Heart right ventricle (tissue), 16 donors: ENCODE results near the gene ADAM10. TPM values are rescaled to one million over a fixed set of nuclear protein-coding genes. Genes with fewer than 3 reads are reported as not detected.

Experiments used
- ATAC-seq, 8 donors: fragments of 200-7000 bp; cut with Tn5 transposase; one replicate each; pipeline ENCODE4 v1.9.1; 2020; ENCODE audit warnings: mild to moderate bottlenecking in 8 of 8, moderate library complexity in 8 of 8, moderate number of reproducible peaks in 1 of 8
- DNase-seq, 2 donors: peaks; one replicate each; pipeline ENCODE4 v3.0.0-alpha.2; 2020
- H3K27ac ChIP-seq, 10 donors: fragments of 200-600 bp; sonication (generic) in 2 of 10; one replicate each; pipeline versions ENCODE4 v1.5.0 to v1.8.0; 2020 to 2022; ENCODE audit warnings: mild to moderate bottlenecking in 3 of 10
- H3K27me3 ChIP-seq, 7 donors: fragments of 200-600 bp; one replicate each; pipeline ENCODE4 v1.8.0; 2021 to 2022; ENCODE audit warnings: mild to moderate bottlenecking in 2 of 7
- H3K36me3 ChIP-seq, 9 donors: fragments of 200-600 bp; sonication (generic) in 1 of 9; one replicate each; pipeline versions ENCODE4 v1.5.0 to v1.8.0; 2020 to 2022; ENCODE audit warnings: mild to moderate bottlenecking in 2 of 9
- H3K4me1 ChIP-seq, 9 donors: fragments of 200-600 bp; sonication (generic) in 1 of 9; one replicate each; pipeline versions ENCODE4 v1.5.0 to v1.8.0; 2020 to 2022; ENCODE audit warnings: mild to moderate bottlenecking in 4 of 9
- H3K4me3 ChIP-seq, 10 donors: fragments of 200-600 bp; sonication (generic) in 2 of 10; one replicate each; pipeline versions ENCODE4 v1.5.0 to v1.8.0; 2020 to 2022; ENCODE audit warnings: mild to moderate bottlenecking in 7 of 10, moderate library complexity in 2 of 10
- H3K9me3 ChIP-seq, 11 donors: fragments of 200-600 bp in 10 of 11; sonication (generic) in 2 of 11; one replicate each; pipeline versions ENCODE4 v1.5.0 to v1.8.0; 2013 to 2022; ENCODE audit warnings: mild to moderate bottlenecking in 2 of 11, control low read depth in 1 of 11, moderate library complexity in 1 of 11
- CTCF ChIP-seq, 9 donors: fragments of 200-600 bp; sonication (generic) in 2 of 9; IDR thresholded peaks; one replicate each; pipeline versions ENCODE4 v1.5.0 to v1.8.0; 2021 to 2022; ENCODE audit warnings: antibody characterized with exemption in 9 of 9, mild to moderate bottlenecking in 5 of 9, moderate library complexity in 1 of 9
- WGBS, 2 donors: extraction: QIAGEN DNeasy Blood & Tissue Kit; methylation state at CpG; one replicate each; pipeline ENCODE4 v1.1.7; 2013; ENCODE audit warnings: inconsistent platforms in 1 of 2; 5-methylcytosine and 5-hydroxymethylcytosine counted together
- intact Hi-C, 10 donors: fragments of 100-400 bp; cut with DNase I; formaldehyde crosslinking; loops; one replicate each; pipeline versions ENCODE4 v1.11.1 to v1.14.2; 2022
- polyA plus RNA-seq, 2 donors: library from polyadenylated mRNA; stranded (reverse); fragments of 200-250 nt; gene quantifications; one replicate each; pipeline ENCODE4 v1.2.3, GENCODE V29; 2013
- total RNA-seq, 10 donors: library from RNA; stranded (reverse); fragmentation: NEBNext Ultra II Directional in 3 of 10; extraction: Animal tissue kit (Norgen Biotek cat#: 25700) in 3 of 10; gene quantifications; one replicate each; pipeline versions ENCODE4 v1.2.1 to v1.2.4, GENCODE V29; 2021 to 2023
- donor health status: Arrhythmogenic right ventricular cardiomyopathy.
- donor health status: ischemic (EF 13 %, LVEDD 7.1; RV severe dilation, severe dysfunction).
- donor health status: healthy with polysubstance abuse.
- donor health status: DM: no; HTN: yes; CAD: no.
- donor health status: DM: no; HTN: no; CAD: no.
- donor health status: ischemic (EF 25% LVEDD 6.9; RV normal size, moderate dysfunction).
- donor health status: ischemic (EF 25% LVEDD 5.7; RV mildly dilated, moderate dysfunction).
- donor health status: healthy.
- donor health status: DM: yes; HTN: yes; CAD: no.
- donor health status: Ischemic cardiomyopathy.
- donor health status: ischemic (EF 35%, LVEDD 5.7; RV mildly dilated, moderate dysfunction).
- donor health status: nonischemic (EF 11% LVEDD 7.7; RV severe dilation, severe dysfunction).
- donor health status: DM: yes; HTN: yes; CAD: no.
- donor health status: PGD.
- donor health status: ischemic (EF 29% LVEDD 5.4; RV normal size, mild dysfunction).
- donor health status: nonischemic (EF 23%, LVEDD 6.1; RV moderate dilation, normal function).

ADAM10 gene
- total and polyA plus RNA-seq, 12 donors: 10.2 to 110 (median 80.1) TPM

- Histone ChIP-seq H3K9me3 (no peaks in the 10 kb centered on the region), H3K4me1 (no peaks in the 10 kb centered on the region), H3K27ac (no peak overlapping the region), H3K27me3 (no peaks in the 10 kb centered on the region), H3K4me3 (no peak overlapping the region), H3K36me3 (peaks cover 0 to 41% (median 0%) of the 10 kb centered on the region in 9 donors)
- 98 to 99% methylated on average over 2 of the region's 2 CpGs for WGBS, 2 donors
- DNase-seq (no peak), ATAC-seq (no peak)
- TF ChIP-seq CTCF (IDR thresholded peaks at IDR 0.05): no peak
- intact Hi-C loops: no loop called here
Observed at GRCh38 chr15:58649175-58649574, 100.3 kb downstream of the ADAM10 start.

GRCh38 chr15:58643996-58644395, 105.5 kb downstream of the ADAM10 start:
- Histone ChIP-seq H3K9me3 (no peaks in the 10 kb centered on the region), H3K27ac (no peak overlapping the region), H3K27me3 (no peaks in the 10 kb centered on the region), H3K36me3 (peaks cover 0 to 80% (median 0%) of the 10 kb centered on the region in 9 donors), H3K4me3 (no peak overlapping the region), H3K4me1 (no peaks in the 10 kb centered on the region)
- 85 to 95% methylated on average over 5 of the region's 5 CpGs for WGBS, 2 donors
- intact Hi-C loops: no loop called here
- ATAC-seq (no peak), DNase-seq (no peak)
- TF ChIP-seq CTCF (IDR thresholded peaks at IDR 0.05): no peak

- no peak for TF ChIP-seq CTCF (IDR thresholded peaks at IDR 0.05)
- 69 to 87% methylated on average over 4 of the region's 4 CpGs for WGBS, 2 donors
- H3K36me3 ChIP-seq: peaks cover 0 to 96% (median 0%) of the 10 kb centered on the region in 9 donors
- DNase-seq: no peak
- H3K9me3 ChIP-seq: no peaks in the 10 kb centered on the region
- no peak overlapping the region for H3K27ac ChIP-seq
- intact Hi-C loops: no loop called here
- H3K4me3 ChIP-seq: no peak overlapping the region
- no peaks in the 10 kb centered on the region for H3K27me3 ChIP-seq
- H3K4me1 ChIP-seq: no peaks in the 10 kb centered on the region
- ATAC-seq: no peak
Observed at GRCh38 chr15:58641660-58642059, 107.8 kb downstream of the ADAM10 start.

GRCh38 chr15:58639992-58640391, 109.5 kb downstream of the ADAM10 start:
- TF ChIP-seq CTCF (IDR thresholded peaks at IDR 0.05): no peak
- no peak for DNase-seq
- Histone ChIP-seq H3K27me3 (no peaks in the 10 kb centered on the region), H3K4me1 (no peaks in the 10 kb centered on the region), H3K36me3 (peaks cover 0 to 96% (median 0%) of the 10 kb centered on the region in 9 donors), H3K4me3 (no peak overlapping the region), H3K9me3 (no peaks in the 10 kb centered on the region), H3K27ac (no peak overlapping the region)
- no peak for ATAC-seq
- intact Hi-C loops: no loop called here
- WGBS, 2 donors: 90 to 98% methylated on average over 1 of the region's 1 CpG
